ENCODE results near the gene CDK5RAP2.

CDK5RAP2 gene

GRCh38 chr9:120593250-120593954 lies 13.4 kb upstream of the CDK5RAP2 start:
- DNase-seq (ENCODE audit: extremely low spot score, insufficient read length, low read depth) (no peak), FAIRE-seq (no peak)

GRCh38 chr9:120592210-120592609 lies 12.2 kb upstream of the CDK5RAP2 start:
- FAIRE-seq (no peak), DNase-seq (ENCODE audit: extremely low spot score, insufficient read length, low read depth) (no peak)

GRCh38 chr9:120587328-120587727 lies 7.4 kb upstream of the CDK5RAP2 start:
- FAIRE-seq (no peak), DNase-seq (ENCODE audit: extremely low spot score, insufficient read length, low read depth) (no peak)

- FAIRE-seq (no peak), DNase-seq (ENCODE audit: extremely low spot score, insufficient read length, low read depth) (no peak)
These were observed 4.0 kb upstream of the CDK5RAP2 start for GRCh38 chr9:120583958-120584369.

- FAIRE-seq (no peak), DNase-seq (ENCODE audit: extremely low spot score, insufficient read length, low read depth) (no peak)
These were observed 572 bp downstream of the CDK5RAP2 start for GRCh38 chr9:120579139-120580050.

GRCh38 chr9:120574473-120574872 lies 5.5 kb downstream of the CDK5RAP2 start:
- no peak for DNase-seq (ENCODE audit: extremely low spot score, insufficient read length, low read depth)
- no peak for FAIRE-seq

- FAIRE-seq (no peak), DNase-seq (ENCODE audit: extremely low spot score, insufficient read length, low read depth) (no peak)
These were observed 7.5 kb downstream of the CDK5RAP2 start for GRCh38 chr9:120572472-120572871.

- DNase-seq (ENCODE audit: extremely low spot score, insufficient read length, low read depth) (no peak), FAIRE-seq (no peak)
These were observed 8.3 kb downstream of the CDK5RAP2 start for GRCh38 chr9:120571443-120572257.

- DNase-seq (ENCODE audit: extremely low spot score, insufficient read length, low read depth) = no peak
- FAIRE-seq = no peak
These were observed 9.7 kb downstream of the CDK5RAP2 start for GRCh38 chr9:120570296-120570695.

- FAIRE-seq = no peak
- DNase-seq (ENCODE audit: extremely low spot score, insufficient read length, low read depth) = no peak
These were observed 10.4 kb downstream of the CDK5RAP2 start for GRCh38 chr9:120569556-120569955.

GRCh38 chr9:120568816-120569215 lies 11.2 kb downstream of the CDK5RAP2 start:
- FAIRE-seq = no peak

GRCh38 chr9:120567874-120568273 lies 12.1 kb downstream of the CDK5RAP2 start:
- FAIRE-seq = no peak
- DNase-seq (ENCODE audit: extremely low spot score, insufficient read length, low read depth) = no peak

More at GRCh38 chr9:120568816-120569215, 11.2 kb downstream of the CDK5RAP2 start:
- no peak for DNase-seq (ENCODE audit: extremely low spot score, insufficient read length, low read depth)

GRCh38 chr9:120567081-120567480 lies 12.9 kb downstream of the CDK5RAP2 start:
- no peak for FAIRE-seq
- DNase-seq (ENCODE audit: extremely low spot score, insufficient read length, low read depth) = no peak

- no peak for FAIRE-seq
- DNase-seq (ENCODE audit: extremely low spot score, insufficient read length, low read depth) = no peak
These were observed 15.4 kb downstream of the CDK5RAP2 start for GRCh38 chr9:120564589-120564988.

GRCh38 chr9:120562861-120563443 lies 17.0 kb downstream of the CDK5RAP2 start:
- FAIRE-seq (no peak), DNase-seq (ENCODE audit: extremely low spot score, insufficient read length, low read depth) (no peak)

- no peak for FAIRE-seq
These were observed 18.3 kb downstream of the CDK5RAP2 start for GRCh38 chr9:120561709-120562108.

GRCh38 chr9:120559546-120559945 lies 20.4 kb downstream of the CDK5RAP2 start:
- DNase-seq (ENCODE audit: extremely low spot score, insufficient read length, low read depth) = no peak
- no peak for FAIRE-seq

More at GRCh38 chr9:120561709-120562108, 18.3 kb downstream of the CDK5RAP2 start:
- no peak for DNase-seq (ENCODE audit: extremely low spot score, insufficient read length, low read depth)

- FAIRE-seq (no peak), DNase-seq (ENCODE audit: extremely low spot score, insufficient read length, low read depth) (no peak)
These were observed 21.5 kb downstream of the CDK5RAP2 start for GRCh38 chr9:120558454-120558853.

GRCh38 chr9:120557205-120557604 lies 22.8 kb downstream of the CDK5RAP2 start:
- FAIRE-seq (no peak), DNase-seq (ENCODE audit: extremely low spot score, insufficient read length, low read depth) (no peak)

GRCh38 chr9:120556775-120557174 lies 23.2 kb downstream of the CDK5RAP2 start:
- FAIRE-seq (no peak), DNase-seq (ENCODE audit: extremely low spot score, insufficient read length, low read depth) (no peak)

All from GM18507 (cell line).